ENCODE data around the gene FARP2. TPM values are rescaled to one million over a fixed set of nuclear protein-coding genes. Genes with fewer than 3 reads are reported as not detected.

FARP2 gene
- total and polyA plus RNA-seq, 10 donors, result 9.1 to 72.8 (median 53.4) TPM

- 86 to 96% (median 91%) methylated on average over 5 to 10 of the region's 10 CpGs for WGBS, 5 donors
- Histone ChIP-seq H3K27me3 (replicated peaks in 1 of 7) (no peaks in the 10 kb centered on the region), H3K36me3 (peaks cover 0 to 62% (median 10%) of the 10 kb centered on the region in 6 donors), H3K27ac (no peak overlapping the region), H3K4me1 (no peaks in the 10 kb centered on the region), H3K9me3 (no peaks in the 10 kb centered on the region), H3K4me3 (no peak overlapping the region)
- TF ChIP-seq POLR2AphosphoS5 (IDR thresholded peaks at IDR 0.05) (peak in 1 of 3 donors; percentile 25), POLR2A (IDR thresholded peaks at IDR 0.05) (no peak)
- DNase-seq, result no peak
- intact Hi-C loops (cut with DNase I; ENCODE audit: low total_unique reads), result no loop called here
Observed at GRCh38 chr2:241466230-241466629, 110.1 kb downstream of the FARP2 start.

- Histone ChIP-seq H3K27ac (no peak overlapping the region), H3K27me3 (replicated peaks in 1 of 7) (no peaks in the 10 kb centered on the region), H3K4me3 (no peak overlapping the region), H3K36me3 (peaks cover 0 to 52% (median 9%) of the 10 kb centered on the region in 6 donors), H3K9me3 (no peaks in the 10 kb centered on the region), H3K4me1 (no peaks in the 10 kb centered on the region)
- 90 to 97% (median 95%) methylated on average over 22 to 23 of the region's 23 CpGs for WGBS, 5 donors
- no peak for DNase-seq
- intact Hi-C loops (cut with DNase I; ENCODE audit: low total_unique reads), result no loop called here
- no peak for TF ChIP-seq CTCF (IDR thresholded peaks at IDR 0.05 in 8 of 11, conservative IDR thresholded peaks at IDR 0.05 in 3 of 11)
- peak in 1 of 3 donors; percentile 11 for TF ChIP-seq POLR2AphosphoS5 (IDR thresholded peaks at IDR 0.05)
- no peak for TF ChIP-seq POLR2A (IDR thresholded peaks at IDR 0.05)
Observed at GRCh38 chr2:241467777-241468475, 111.8 kb downstream of the FARP2 start.

GRCh38 chr2:241468476-241468781 lies 112.3 kb downstream of the FARP2 start:
- Histone ChIP-seq H3K27ac (no peak overlapping the region), H3K4me1 (no peaks in the 10 kb centered on the region), H3K4me3 (no peak overlapping the region), H3K27me3 (replicated peaks in 1 of 7) (no peaks in the 10 kb centered on the region), H3K9me3 (no peaks in the 10 kb centered on the region), H3K36me3 (peaks cover 0 to 47% (median 7%) of the 10 kb centered on the region in 6 donors)
- intact Hi-C loops (cut with DNase I; ENCODE audit: low total_unique reads), result no loop called here
- TF ChIP-seq CTCF (IDR thresholded peaks at IDR 0.05 in 8 of 11, conservative IDR thresholded peaks at IDR 0.05 in 3 of 11) (no peak), POLR2A (IDR thresholded peaks at IDR 0.05) (no peak), POLR2AphosphoS5 (IDR thresholded peaks at IDR 0.05) (no peak)
- no peak for DNase-seq
- 76 to 94% (median 81%) methylated on average over 2 of the region's 2 CpGs; no CpG with 5 or more reads in 2 of the 5 donors for WGBS, 5 donors

- Histone ChIP-seq H3K4me1 (no peaks in the 10 kb centered on the region), H3K27ac (no peak overlapping the region), H3K9me3 (no peaks in the 10 kb centered on the region), H3K4me3 (no peak overlapping the region), H3K36me3 (peaks cover 0 to 37% (median 7%) of the 10 kb centered on the region in 6 donors), H3K27me3 (replicated peaks in 1 of 7) (no peaks in the 10 kb centered on the region)
- WGBS, 5 donors, result 70 to 93% (median 78%) methylated on average over 2 of the region's 2 CpGs
- TF ChIP-seq POLR2A (IDR thresholded peaks at IDR 0.05), result no peak
- no peak for TF ChIP-seq POLR2AphosphoS5 (IDR thresholded peaks at IDR 0.05)
- no peak for TF ChIP-seq CTCF (IDR thresholded peaks at IDR 0.05 in 8 of 11, conservative IDR thresholded peaks at IDR 0.05 in 3 of 11)
- DNase-seq, result no peak
- intact Hi-C loops (cut with DNase I; ENCODE audit: low total_unique reads), result no loop called here
Observed at GRCh38 chr2:241469746-241470145, 113.7 kb downstream of the FARP2 start.

Data from spleen (tissue), 11 donors.